ENCODE measurements around the gene EIF2S1.

DNA sequence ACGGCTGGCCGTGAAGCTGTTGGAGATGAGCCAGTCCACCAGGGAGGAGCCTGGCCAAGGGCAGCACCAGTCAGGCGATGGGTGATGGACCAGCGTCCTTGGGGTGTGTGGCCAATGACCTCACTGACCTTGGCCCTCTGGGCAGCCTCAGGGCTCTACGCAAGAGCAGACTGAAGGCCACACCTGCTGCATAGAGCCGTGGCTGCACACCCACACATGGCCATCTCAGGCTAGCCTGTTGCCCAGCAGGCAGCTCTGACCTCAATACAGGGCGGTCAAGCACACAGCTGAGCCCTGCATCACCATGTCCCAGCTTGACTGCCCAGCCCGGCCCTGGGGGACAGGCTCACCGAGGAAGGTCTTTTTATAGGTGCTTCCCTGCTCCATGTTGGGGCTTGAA lies 32.7 kb downstream of the EIF2S1 start:
- TF ChIP-seq CTCF (IDR thresholded peaks at IDR 0.05) (no peak), CHD2 (IDR thresholded peaks at IDR 0.05; ENCODE audit: low read length, partially characterized antibody) (no peak), SMC3 (IDR thresholded peaks at IDR 0.05) (no peak), POLR2A (IDR thresholded peaks at IDR 0.05; ENCODE audit: low read length) (no peak), NR3C1 (IDR thresholded peaks at IDR 0.05) (no peak), EHMT2 (IDR thresholded peaks at IDR 0.05; ENCODE audit: low read depth) (no peak), POLR2AphosphoS2 (conservative IDR thresholded peaks at IDR 0.05; ENCODE audit: low read length) (no peak), JUN (IDR thresholded peaks at IDR 0.05) (no peak), RFX5 (IDR thresholded peaks at IDR 0.05) (no peak), RARB (CRISPR knock-in tag; IDR thresholded peaks at IDR 0.05) (no peak), RCOR1 (IDR thresholded peaks at IDR 0.05; ENCODE audit: low read depth, low read length) (no peak)
- TF ChIP-seq, protein P1, sequence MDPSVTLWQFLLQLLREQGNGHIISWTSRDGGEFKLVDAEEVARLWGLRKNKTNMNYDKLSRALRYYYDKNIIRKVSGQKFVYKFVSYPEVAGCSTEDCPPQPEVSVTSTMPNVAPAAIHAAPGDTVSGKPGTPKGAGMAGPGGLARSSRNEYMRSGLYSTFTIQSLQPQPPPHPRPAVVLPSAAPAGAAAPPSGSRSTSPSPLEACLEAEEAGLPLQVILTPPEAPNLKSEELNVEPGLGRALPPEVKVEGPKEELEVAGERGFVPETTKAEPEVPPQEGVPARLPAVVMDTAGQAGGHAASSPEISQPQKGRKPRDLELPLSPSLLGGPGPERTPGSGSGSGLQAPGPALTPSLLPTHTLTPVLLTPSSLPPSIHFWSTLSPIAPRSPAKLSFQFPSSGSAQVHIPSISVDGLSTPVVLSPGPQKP (IDR thresholded peaks at IDR 0.05; ENCODE audit: low read depth, low read length) = no peak
- TF ChIP-seq, protein P2, sequence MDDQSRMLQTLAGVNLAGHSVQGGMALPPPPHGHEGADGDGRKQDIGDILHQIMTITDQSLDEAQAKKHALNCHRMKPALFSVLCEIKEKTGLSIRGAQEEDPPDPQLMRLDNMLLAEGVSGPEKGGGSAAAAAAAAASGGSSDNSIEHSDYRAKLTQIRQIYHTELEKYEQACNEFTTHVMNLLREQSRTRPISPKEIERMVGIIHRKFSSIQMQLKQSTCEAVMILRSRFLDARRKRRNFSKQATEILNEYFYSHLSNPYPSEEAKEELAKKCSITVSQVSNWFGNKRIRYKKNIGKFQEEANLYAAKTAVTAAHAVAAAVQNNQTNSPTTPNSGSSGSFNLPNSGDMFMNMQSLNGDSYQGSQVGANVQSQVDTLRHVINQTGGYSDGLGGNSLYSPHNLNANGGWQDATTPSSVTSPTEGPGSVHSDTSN (IDR thresholded peaks at IDR 0.05) = no peak

All from A549 (cell line).